NCI-H524 treated with DMSO at 0.1 percent for 48 hours (cell line): ENCODE data around the gene MAST4.

Experiments used
- DNase-seq: peaks from one replicate; lab custom pipeline; 2025; lab: John Stamatoyannopoulos, UW

MAST4 gene

DNA sequence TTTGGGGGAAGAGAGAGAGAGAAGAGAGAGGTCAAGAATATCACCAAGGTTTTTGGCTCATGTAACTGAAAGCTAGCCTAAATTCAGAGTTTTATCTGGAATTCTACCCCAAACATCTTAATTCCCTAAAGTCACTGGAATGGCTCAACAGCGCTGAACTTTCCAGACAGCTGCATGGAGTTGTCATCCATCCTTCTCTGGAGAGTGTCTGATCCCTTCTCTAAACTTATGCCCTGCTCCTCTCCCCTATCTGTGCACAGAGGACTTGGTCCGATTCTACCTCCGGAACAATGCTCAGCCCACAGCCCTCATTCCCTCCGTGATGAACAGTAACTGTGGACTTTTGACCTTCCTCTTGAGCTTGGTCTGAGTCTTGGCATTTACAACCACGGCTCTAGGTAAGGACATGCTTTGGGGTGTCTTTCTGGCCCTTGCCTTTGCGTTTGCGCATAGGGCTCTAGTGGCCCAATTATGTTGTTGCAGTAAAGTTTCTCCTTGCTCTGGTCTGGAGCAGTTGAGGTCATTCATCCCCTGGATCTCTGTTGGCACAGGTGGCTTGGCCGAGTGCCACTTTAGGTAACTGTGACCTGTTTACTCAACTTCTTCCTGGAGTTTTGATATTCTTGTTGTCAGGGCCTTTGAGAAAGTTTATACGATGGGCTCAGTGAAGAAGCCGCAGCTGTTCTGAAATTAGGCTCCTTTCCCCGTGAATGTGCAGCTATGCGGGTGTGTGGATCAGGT is 618.7 kb downstream of the MAST4 start:
- DNase-seq, result no peak

- no peak for DNase-seq
Observed at GRCh38 chr5:67215519-67216471, 619.6 kb downstream of the MAST4 start.

DNA sequence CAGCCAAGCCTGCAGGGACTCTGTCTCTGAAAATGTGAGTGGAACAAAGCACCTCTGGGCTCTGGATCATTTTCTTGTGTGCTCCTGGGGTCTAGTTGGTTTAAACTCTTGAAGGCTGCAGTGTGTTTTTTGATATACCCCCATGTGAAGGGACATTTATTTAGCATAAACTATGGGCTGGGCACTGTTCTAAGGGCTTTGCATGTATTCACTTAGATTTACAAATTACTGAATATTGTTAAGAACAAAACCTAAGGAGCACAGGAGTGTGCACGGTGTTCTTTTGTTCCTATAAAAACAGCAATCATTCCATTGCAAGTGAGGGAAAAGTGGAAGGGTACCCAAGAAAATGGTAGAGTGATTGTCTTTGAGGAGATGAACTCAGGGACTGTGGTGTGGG is 620.4 kb downstream of the MAST4 start:
- no peak for DNase-seq
